NCI-H524 treated with DMSO at 0.1 percent for 48 hours (cell line): Measurements from ENCODE around the gene ZZZ3.
"Not testable (repeated sequence)": the region's sequence is repeated elsewhere in the genome, so short reads cannot be mapped to it uniquely, and the experiment has no call there.

Experiments used
- DNase-seq: peaks from one replicate; lab custom pipeline; 2025; lab: John Stamatoyannopoulos, UW

Gene ZZZ3

GRCh38 chr1:77670330-77670729 is 12.1 kb downstream of the ZZZ3 start:
- DNase-seq, result no peak

- DNase-seq, result no peak
Observed at GRCh38 chr1:77668924-77669449, 13.5 kb downstream of the ZZZ3 start.

DNA sequence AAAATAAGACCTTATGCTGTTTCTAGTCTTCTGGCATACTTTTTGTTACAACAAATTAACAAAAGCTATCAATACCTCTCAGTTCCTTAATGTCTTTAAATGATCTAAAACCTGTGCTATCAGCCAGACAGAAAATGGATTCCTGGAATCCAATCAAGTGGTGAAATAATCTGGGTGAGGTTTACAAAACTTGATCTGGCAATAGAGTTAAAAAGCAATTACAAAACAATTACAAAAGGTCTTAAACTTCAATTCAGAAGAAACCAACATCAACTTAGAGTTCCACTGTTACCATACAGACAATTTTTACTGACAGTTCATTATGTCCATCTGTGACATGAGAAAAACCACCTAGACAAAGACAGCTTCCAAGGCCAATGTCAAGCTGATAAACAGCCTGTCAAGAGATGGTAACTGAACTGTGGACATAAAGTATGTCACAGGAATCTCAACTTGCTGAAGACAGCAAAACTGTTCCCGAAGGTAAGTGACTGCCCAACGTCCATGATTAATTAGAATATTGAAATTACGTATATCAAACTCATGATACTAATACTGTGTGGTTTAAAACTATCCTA is 17.4 kb downstream of the ZZZ3 start:
- DNase-seq, result no peak

GRCh38 chr1:77661696-77662095 is 20.8 kb downstream of the ZZZ3 start:
- DNase-seq, result no peak

DNA sequence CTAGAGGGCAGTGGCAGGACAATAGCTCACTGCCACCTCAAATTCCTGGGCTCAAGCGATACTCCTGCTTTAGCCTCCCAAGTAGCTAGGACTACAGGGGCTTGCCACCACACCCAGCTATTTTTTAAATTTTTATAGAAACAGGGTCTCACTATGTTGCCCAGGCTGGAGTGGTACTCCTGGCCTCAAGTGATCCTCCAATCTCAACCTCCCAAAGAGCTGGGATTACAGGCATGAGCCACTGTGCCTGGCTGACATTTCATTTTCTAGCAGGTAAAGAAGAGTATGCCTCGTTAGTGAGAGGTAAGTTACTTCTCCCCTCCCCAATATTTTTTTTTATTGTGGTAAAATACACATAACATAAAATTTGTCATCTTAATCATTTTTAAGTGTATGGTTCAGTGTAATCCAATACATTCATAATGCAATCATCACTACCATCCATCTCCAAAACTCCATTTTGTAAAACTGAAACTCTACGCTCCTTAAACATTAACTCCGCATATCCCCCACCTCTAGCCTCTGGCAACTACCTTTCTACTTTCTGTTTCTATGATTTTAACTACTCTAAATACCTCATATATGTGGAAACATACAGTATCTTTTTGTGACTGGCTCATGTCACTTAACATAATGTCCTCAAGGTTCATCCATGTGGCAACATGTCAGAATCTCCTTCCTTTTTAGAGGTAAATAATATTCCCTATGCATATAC is 22.4 kb downstream of the ZZZ3 start:
- DNase-seq, result no peak

DNA sequence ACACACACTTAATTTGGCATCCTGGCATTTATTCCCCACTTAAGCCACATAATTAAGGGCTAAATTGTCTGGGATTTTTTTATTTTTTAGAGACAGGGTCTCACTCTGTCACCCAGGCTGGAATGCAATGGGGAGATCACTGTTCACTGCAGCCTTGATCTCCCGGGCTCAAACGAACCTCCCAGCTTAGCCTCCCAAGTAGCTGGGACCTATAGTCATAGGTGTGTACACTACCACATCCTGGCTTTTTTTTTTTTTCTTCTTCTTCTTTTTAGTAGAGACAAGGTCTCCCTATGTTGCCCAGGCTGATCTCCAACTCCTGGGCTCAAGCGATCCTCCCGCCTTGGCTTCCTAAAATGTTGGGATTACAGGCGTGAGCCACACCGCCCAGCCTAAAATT is 24.2 kb downstream of the ZZZ3 start:
- no peak for DNase-seq

GRCh38 chr1:77655431-77655974 is 27.0 kb downstream of the ZZZ3 start:
- DNase-seq, result no peak

- DNase-seq, result no peak
Observed at GRCh38 chr1:77652970-77653516, 29.4 kb downstream of the ZZZ3 start.

GRCh38 chr1:77652268-77652667 is 30.2 kb downstream of the ZZZ3 start:
- DNase-seq, result no peak

GRCh38 chr1:77649127-77649526 is 33.3 kb downstream of the ZZZ3 start:
- DNase-seq, result no peak

GRCh38 chr1:77646224-77646623 is 36.2 kb downstream of the ZZZ3 start:
- not testable (repeated sequence) for DNase-seq

- DNase-seq, result no peak
Observed at GRCh38 chr1:77643456-77643855, 39.0 kb downstream of the ZZZ3 start.

- DNase-seq, result no peak
Observed at GRCh38 chr1:77642941-77643340, 39.5 kb downstream of the ZZZ3 start.

DNA sequence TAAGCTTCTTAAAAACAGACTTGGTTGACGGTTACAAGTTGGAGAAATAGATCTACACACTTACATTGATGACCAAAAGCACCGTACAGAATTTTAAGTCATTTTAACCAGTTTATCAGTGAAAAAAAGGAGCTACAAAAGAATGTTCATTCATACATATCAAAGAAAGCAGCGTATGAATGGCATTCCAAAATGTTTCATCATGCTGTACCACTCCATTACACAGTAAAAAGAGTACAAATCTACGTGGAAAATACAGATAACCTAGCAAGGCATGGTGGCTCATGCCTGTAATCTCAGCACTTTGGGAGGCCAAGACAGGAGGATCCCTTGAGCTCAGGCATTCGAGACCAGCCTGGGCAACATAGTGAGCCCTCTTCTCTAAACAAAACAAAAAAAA is 40.3 kb downstream of the ZZZ3 start:
- no peak for DNase-seq

- DNase-seq, result no peak
Observed at GRCh38 chr1:77639557-77640069, 42.8 kb downstream of the ZZZ3 start.

DNA sequence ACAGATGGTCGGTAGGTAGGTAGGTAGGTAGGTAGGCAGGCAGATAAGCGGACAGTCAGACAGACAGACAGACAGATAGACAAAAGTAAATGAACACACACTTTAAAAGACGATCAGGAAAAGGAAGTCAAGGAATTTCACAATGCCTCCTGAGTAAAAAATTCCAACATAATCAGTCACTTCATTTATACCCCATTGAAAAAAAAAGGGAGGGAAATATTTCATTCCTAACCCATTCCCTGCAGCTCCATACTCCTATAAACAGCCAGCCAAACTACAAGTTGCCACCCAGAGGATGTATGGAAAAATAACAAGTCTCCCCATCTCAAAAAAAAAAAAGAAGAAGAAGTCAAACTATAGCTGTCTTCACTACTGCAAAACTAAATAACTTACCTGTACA is 43.4 kb downstream of the ZZZ3 start:
- DNase-seq, result no peak

- no peak for DNase-seq
Observed at GRCh38 chr1:77636864-77637263, 45.6 kb downstream of the ZZZ3 start.
